ENCODE results near the gene EDAR. TPM values are rescaled to one million over a fixed set of nuclear protein-coding genes. Genes with fewer than 3 reads are reported as not detected.

EDAR gene
- total RNA-seq, 1 donor from 2014 or later = 5.1 TPM

GRCh38 chr2:108908713-108909070 lies 80.3 kb downstream of the EDAR start:
- Mint-ChIP-seq H3K9me3 (no peaks in the 10 kb centered on the region), H3K27ac (no peak overlapping the region), H3K27me3 (no peaks in the 10 kb centered on the region), H3K4me3 (no peak overlapping the region), H3K4me1 (ENCODE audit: unreplicated experiment) (no peaks in the 10 kb centered on the region), H3K36me3 (no peaks in the 10 kb centered on the region)
- no peak for TF ChIP-seq CTCF (conservative IDR thresholded peaks at IDR 0.05)
- DNase-seq (ENCODE audit: extremely low spot score, unreplicated experiment) = no peak

- Mint-ChIP-seq H3K4me3 (no peak overlapping the region), H3K9me3 (no peaks in the 10 kb centered on the region), H3K27me3 (no peaks in the 10 kb centered on the region), H3K4me1 (ENCODE audit: unreplicated experiment) (no peaks in the 10 kb centered on the region), H3K36me3 (no peaks in the 10 kb centered on the region), H3K27ac (no peak overlapping the region)
- DNase-seq (ENCODE audit: extremely low spot score, unreplicated experiment) = peak; percentile 54
- no peak for TF ChIP-seq CTCF (conservative IDR thresholded peaks at IDR 0.05)
Measured at GRCh38 chr2:108907822-108908712, 81.0 kb downstream of the EDAR start.

GRCh38 chr2:108906403-108907077 lies 82.5 kb downstream of the EDAR start:
- Mint-ChIP-seq H3K9me3 (no peaks in the 10 kb centered on the region), H3K27me3 (no peaks in the 10 kb centered on the region), H3K4me3 (no peak overlapping the region), H3K4me1 (ENCODE audit: unreplicated experiment) (no peaks in the 10 kb centered on the region), H3K27ac (no peak overlapping the region), H3K36me3 (no peaks in the 10 kb centered on the region)
- peak; percentile 58 for DNase-seq (ENCODE audit: extremely low spot score, unreplicated experiment)
- TF ChIP-seq CTCF (conservative IDR thresholded peaks at IDR 0.05) = no peak

GRCh38 chr2:108905906-108906305 lies 83.1 kb downstream of the EDAR start:
- Mint-ChIP-seq H3K27ac (no peak overlapping the region), H3K36me3 (peaks cover under 1% of the 10 kb centered on the region), H3K27me3 (no peaks in the 10 kb centered on the region), H3K4me3 (no peak overlapping the region), H3K4me1 (ENCODE audit: unreplicated experiment) (no peaks in the 10 kb centered on the region), H3K9me3 (no peaks in the 10 kb centered on the region)
- TF ChIP-seq CTCF (conservative IDR thresholded peaks at IDR 0.05) = no peak
- DNase-seq (ENCODE audit: extremely low spot score, unreplicated experiment) = peak; percentile 47

GRCh38 chr2:108905176-108905575 lies 83.8 kb downstream of the EDAR start:
- Mint-ChIP-seq H3K4me1 (ENCODE audit: unreplicated experiment) (no peaks in the 10 kb centered on the region), H3K27me3 (no peaks in the 10 kb centered on the region), H3K9me3 (peaks cover 5% of the 10 kb centered on the region), H3K36me3 (peaks cover 5% of the 10 kb centered on the region), H3K27ac (no peak overlapping the region), H3K4me3 (no peak overlapping the region)
- DNase-seq (ENCODE audit: extremely low spot score, unreplicated experiment) = no peak
- TF ChIP-seq CTCF (conservative IDR thresholded peaks at IDR 0.05) = no peak
